ENCODE results near the gene ADAP2. TPM values are rescaled to one million over a fixed set of nuclear protein-coding genes. Genes with fewer than 3 reads are reported as not detected.
"Not testable (repeated sequence)": the region's sequence is repeated elsewhere in the genome, so short reads cannot be mapped to it uniquely, and the experiment has no call there.

The ADAP2 gene
- total and polyA plus RNA-seq, 9 donors: 4.7 to 17.6 (median 6.0) TPM

- DNase-seq: no peak
- intact Hi-C loops (cut with DNase I): no loop called here
- H3K4me1 ChIP-seq (ENCODE audit: insufficient read depth): peaks cover 3% of the 10 kb centered on the region
- peak overlapping the region; percentile 60 for H3K4me3 ChIP-seq
- H3K9me3 ChIP-seq: no peaks in the 10 kb centered on the region
- 3 to 7% (median 6%) methylated on average over 31 of the region's 31 CpGs for WGBS, 3 donors
- H3K27ac ChIP-seq: peak overlapping the region; percentile 92
- TF ChIP-seq, protein P1, sequence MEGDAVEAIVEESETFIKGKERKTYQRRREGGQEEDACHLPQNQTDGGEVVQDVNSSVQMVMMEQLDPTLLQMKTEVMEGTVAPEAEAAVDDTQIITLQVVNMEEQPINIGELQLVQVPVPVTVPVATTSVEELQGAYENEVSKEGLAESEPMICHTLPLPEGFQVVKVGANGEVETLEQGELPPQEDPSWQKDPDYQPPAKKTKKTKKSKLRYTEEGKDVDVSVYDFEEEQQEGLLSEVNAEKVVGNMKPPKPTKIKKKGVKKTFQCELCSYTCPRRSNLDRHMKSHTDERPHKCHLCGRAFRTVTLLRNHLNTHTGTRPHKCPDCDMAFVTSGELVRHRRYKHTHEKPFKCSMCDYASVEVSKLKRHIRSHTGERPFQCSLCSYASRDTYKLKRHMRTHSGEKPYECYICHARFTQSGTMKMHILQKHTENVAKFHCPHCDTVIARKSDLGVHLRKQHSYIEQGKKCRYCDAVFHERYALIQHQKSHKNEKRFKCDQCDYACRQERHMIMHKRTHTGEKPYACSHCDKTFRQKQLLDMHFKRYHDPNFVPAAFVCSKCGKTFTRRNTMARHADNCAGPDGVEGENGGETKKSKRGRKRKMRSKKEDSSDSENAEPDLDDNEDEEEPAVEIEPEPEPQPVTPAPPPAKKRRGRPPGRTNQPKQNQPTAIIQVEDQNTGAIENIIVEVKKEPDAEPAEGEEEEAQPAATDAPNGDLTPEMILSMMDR (IDR thresholded peaks at IDR 0.05): no peak
- no peak for TF ChIP-seq EP300 (IDR thresholded peaks at IDR 0.05)
- TF ChIP-seq POLR2A (IDR thresholded peaks at IDR 0.05): no peak
- no peaks in the 10 kb centered on the region for H3K27me3 ChIP-seq
- no peaks in the 10 kb centered on the region for H3K36me3 ChIP-seq
Observed at GRCh38 chr17:30969989-30970830, 48.5 kb downstream of the ADAP2 start.

DNA sequence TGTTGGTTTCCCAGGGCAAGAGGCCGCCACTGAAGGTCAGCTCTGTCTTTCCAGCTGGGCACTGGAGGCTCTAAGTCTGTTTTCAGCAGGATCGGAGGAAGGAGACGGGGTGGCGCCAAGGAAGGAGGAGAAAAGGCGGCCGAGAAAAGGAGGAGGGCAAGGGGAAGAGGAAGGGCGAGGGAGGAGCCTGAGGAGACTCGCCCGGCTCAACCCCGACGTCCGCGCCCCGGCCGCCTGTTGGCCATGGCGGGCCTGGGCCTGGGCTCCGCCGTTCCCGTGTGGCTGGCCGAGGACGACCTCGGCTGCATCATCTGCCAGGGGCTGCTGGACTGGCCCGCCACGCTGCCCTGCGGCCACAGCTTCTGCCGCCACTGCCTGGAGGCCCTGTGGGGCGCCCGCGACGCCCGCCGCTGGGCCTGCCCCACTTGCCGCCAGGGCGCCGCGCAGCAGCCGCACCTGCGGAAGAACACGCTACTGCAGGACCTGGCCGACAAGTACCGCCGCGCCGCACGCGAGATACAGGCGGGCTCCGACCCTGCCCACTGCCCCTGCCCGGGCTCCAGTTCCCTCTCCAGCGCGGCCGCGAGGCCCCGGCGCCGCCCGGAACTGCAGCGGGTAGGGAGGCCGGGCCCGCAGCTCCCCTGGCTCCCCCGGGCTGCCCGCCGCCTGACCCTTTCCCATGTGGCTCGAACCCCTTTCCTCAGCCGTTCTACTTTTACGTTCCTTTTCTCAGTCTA, 49.3 kb downstream of the ADAP2 start, which contains the start of gene RNF135:
Gene RNF135, plus strand, starts transcription at position 209 of the 737 bp plus-strand sequence. Its CDS starts 35 bp downstream, at position 244.
- no peaks in the 10 kb centered on the region for H3K9me3 ChIP-seq
- DNase-seq: peak; percentile 72 to 83 (median 75)
- TF ChIP-seq EP300 (IDR thresholded peaks at IDR 0.05) (no peak), POLR2A (IDR thresholded peaks at IDR 0.05) (no peak)
- TF ChIP-seq, protein P1 (IDR thresholded peaks at IDR 0.05): peak; percentile 11 to 86 (median 55)
- no peaks in the 10 kb centered on the region for H3K36me3 ChIP-seq
- H3K27ac ChIP-seq: peak within 1 kb of the TSS; percentile 92
- WGBS, 3 donors: 0% methylated on average over 41 to 66 of the region's 66 CpGs
- H3K27me3 ChIP-seq: no peaks in the 10 kb centered on the region
- peak within 1 kb of the TSS; percentile 60 for H3K4me3 ChIP-seq
- peaks cover 3% of the 10 kb centered on the region for H3K4me1 ChIP-seq (ENCODE audit: insufficient read depth)
- intact Hi-C loops (cut with DNase I): no loop called here

DNA sequence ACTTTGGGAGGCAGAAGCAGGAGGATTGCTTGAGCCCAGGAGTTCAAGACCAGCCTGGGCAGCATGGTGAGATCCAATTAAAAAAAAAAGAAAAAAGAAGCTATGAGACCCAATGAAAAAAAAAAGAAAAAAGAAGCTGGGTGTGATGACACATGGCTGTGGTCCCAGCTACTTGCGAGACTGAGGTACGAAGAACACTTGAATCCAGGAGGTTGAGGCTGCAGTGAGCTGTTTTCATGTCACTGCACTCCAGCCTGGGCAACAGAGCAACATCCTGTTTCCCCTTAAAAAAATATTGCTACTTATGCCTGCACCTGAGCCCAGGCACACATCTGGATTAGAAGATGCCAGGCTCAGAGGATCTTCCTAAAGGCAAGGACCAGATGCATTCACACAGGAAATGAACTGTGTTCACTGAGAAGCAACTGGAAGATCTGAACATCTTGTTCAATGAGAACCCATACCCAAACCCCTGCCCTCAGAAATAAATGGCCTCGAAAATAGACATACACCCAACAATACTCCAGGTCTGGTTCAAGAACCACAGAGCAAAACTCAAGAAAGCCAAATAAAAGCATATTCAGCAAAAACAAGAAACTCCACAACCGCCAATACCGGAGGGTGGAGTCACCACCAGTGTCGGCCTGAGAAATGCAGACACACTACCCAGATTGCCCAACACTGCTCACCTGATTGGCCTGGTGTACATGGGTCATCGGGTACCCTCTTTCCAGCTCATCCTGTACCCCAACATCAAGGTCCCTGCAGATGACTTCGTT, 53.5 kb downstream of the ADAP2 start:
- TF ChIP-seq, protein P1 (IDR thresholded peaks at IDR 0.05): no peak
- TF ChIP-seq POLR2A (IDR thresholded peaks at IDR 0.05) (no peak), EP300 (IDR thresholded peaks at IDR 0.05) (no peak)
- Histone ChIP-seq H3K36me3 (no peaks in the 10 kb centered on the region), H3K27me3 (no peaks in the 10 kb centered on the region), H3K4me3 (no peak overlapping the region), H3K9me3 (no peaks in the 10 kb centered on the region), H3K4me1 (ENCODE audit: insufficient read depth) (peaks cover 3% of the 10 kb centered on the region), H3K27ac (no peak overlapping the region)
- 93 to 97% (median 96%) methylated on average over 8 of the region's 8 CpGs for WGBS, 3 donors
- DNase-seq: no peak
- intact Hi-C loops (cut with DNase I): no loop called here

DNA sequence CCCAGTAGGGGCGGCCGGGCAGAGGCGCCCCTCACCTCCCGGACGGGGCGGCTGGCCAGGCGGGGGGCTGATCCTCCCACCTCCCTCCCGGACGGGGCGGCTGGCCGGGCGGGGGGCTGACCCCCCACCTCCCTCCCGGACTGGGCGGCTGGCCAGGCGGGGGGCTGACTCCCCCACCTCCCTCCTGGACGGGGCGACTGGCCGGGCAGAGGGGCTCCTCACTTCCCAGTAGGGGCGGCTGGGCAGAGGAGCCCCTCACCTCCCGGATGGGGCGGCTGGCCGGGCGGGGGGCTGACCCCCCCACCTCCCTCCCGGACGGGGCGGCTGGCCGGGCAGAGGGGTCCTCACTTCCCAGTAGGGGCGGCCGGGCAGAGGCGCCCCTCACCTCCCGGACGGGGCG, 58.2 kb downstream of the ADAP2 start:
- intact Hi-C loops (cut with DNase I); H3K9me3 ChIP-seq; H3K27me3 ChIP-seq; H3K27ac ChIP-seq; H3K4me1 ChIP-seq (ENCODE audit: insufficient read depth); DNase-seq; H3K4me3 ChIP-seq; H3K36me3 ChIP-seq: not testable (repeated sequence)
- WGBS, 3 donors: 97% methylated on average over 14 of the region's 33 CpGs; no CpG with 5 or more reads in 2 of the 3 donors

All from ovary (tissue), 9 donors.